HepG2 (cell line): ENCODE measurements around the gene TSC22D1. TPM values are rescaled to one million over a fixed set of nuclear protein-coding genes. Genes with fewer than 3 reads are reported as not detected.

ENCODE experiments used
- ATAC-seq: fragments of 200-7000 bp; cut with Tn5 transposase; 3 replicates; pipeline ENCODE4 v1.9.1; 2020; ENCODE audit warnings: mild to moderate bottlenecking, moderate library complexity
- BruUV-seq: library from RNA; stranded (reverse); fragments of 400-500 nt; replicated peaks from 2 replicates; lab custom pipeline; 2021; lab: Mats Ljungman, UMichigan
- CTCF ChIA-PET: fragments of 300-600 bp; formaldehyde crosslinking; extraction: SDS; loops from one replicate; lab custom pipeline; 2021; ENCODE audit warnings: low total read pairs, inconsistent platforms, low intra/inter-chr PET ratio; lab: Yijun Ruan, JAX
- POLR2A ChIA-PET: fragments of 350-600 bp; sonication (Branson Sonifier 250); formaldehyde crosslinking; loops from one replicate; lab custom pipeline; 2020; ENCODE audit warnings: antibody characterized with exemption, inconsistent platforms; lab: Yijun Ruan, JAX
- DNase-seq: peaks from one replicate; pipeline ENCODE4 v3.0.0-alpha.2; 2015; ENCODE audit warnings: low spot score
- FAIRE-seq: peaks from 3 replicates; lab custom pipeline; 2011; peaks lifted over from hg19 to GRCh38; lab: Jason Lieb, UNC
- H2AFZ ChIP-seq: one replicate; pipeline ENCODE4 v1.6.1; 2011; ENCODE audit warnings: low read length, inconsistent platforms
- H3K27ac ChIP-seq: fragments of 300-600 bp; 3 replicates; pipeline ENCODE4 v1.8.0; 2011; ENCODE audit warnings: mixed run types, mild to moderate bottlenecking, mixed read lengths, low read length, inconsistent platforms; ENCODE audit not compliant: insufficient read depth; ENCODE audit errors: extremely low read length
- H3K27me3 ChIP-seq, 2 experiments: fragments of 200-600 bp in 1 of 2; 2 replicates in 1 of 2; 3 replicates in 1 of 2; pipeline versions ENCODE4 v1.6.0 to v1.8.0; 2011; ENCODE audit warnings: low read length in 2 of 2, mild to moderate bottlenecking in 2 of 2, moderate library complexity in 2 of 2, inconsistent platforms in 1 of 2; ENCODE audit not compliant: insufficient read depth in 2 of 2, control insufficient read depth in 1 of 2
- H3K36me3 ChIP-seq, 2 experiments: fragments of 200-600 bp in 1 of 2; replicated peaks in 1 of 2; 2 replicates in 1 of 2; 3 replicates in 1 of 2; pipeline versions ENCODE4 v1.5.1 to v1.8.0; 2011; ENCODE audit warnings: low read length in 2 of 2, inconsistent platforms in 1 of 2; ENCODE audit not compliant: insufficient read depth in 2 of 2, control insufficient read depth in 1 of 2
- H3K4me1 ChIP-seq: 2 replicates; pipeline ENCODE4 v1.5.1; 2012; ENCODE audit warnings: low read length, inconsistent platforms; ENCODE audit not compliant: insufficient read depth
- H3K4me2 ChIP-seq: 2 replicates; pipeline ENCODE4 v1.6.0; 2011; ENCODE audit warnings: low read depth, low read length, inconsistent platforms
- H3K4me3 ChIP-seq, 3 experiments: fragments of 200-600 bp in 1 of 3; sonication (generic), shearing (Covaris generic) in 1 of 3; replicated peaks in 1 of 3; 2 replicates each; pipeline ENCODE4 v1.5.1; 2011 to 2016; ENCODE audit warnings: low read length in 3 of 3, inconsistent platforms in 2 of 3, low read depth in 2 of 3, mild to moderate bottlenecking in 2 of 3, control low read depth in 1 of 3, mixed read lengths in 1 of 3; ENCODE audit not compliant: insufficient read depth in 1 of 3
- H3K79me2 ChIP-seq: one replicate; pipeline ENCODE4 v1.6.1; 2011; ENCODE audit warnings: low read length, inconsistent platforms; ENCODE audit not compliant: insufficient read depth
- H3K9ac ChIP-seq: 2 replicates; pipeline ENCODE4 v1.6.0; 2011; ENCODE audit warnings: mild to moderate bottlenecking, low read depth, low read length, inconsistent platforms; ENCODE audit not compliant: insufficient read depth
- H3K9me3 ChIP-seq: 2 replicates; pipeline ENCODE4 v1.5.1; 2012; ENCODE audit warnings: mild to moderate bottlenecking, low read length
- H4K20me1 ChIP-seq: 2 replicates; pipeline ENCODE4 v1.6.0; 2011; ENCODE audit warnings: inconsistent platforms, mild to moderate bottlenecking, low read length, moderate library complexity; ENCODE audit not compliant: insufficient read depth
- CBX5 ChIP-seq: sonication (generic); formaldehyde crosslinking; IDR thresholded peaks from 2 replicates; pipeline ENCODE4 v1.4.0; 2020; ENCODE audit warnings: missing genetic modification reagents, borderline replicate concordance
- EEA1 ChIP-seq: sonication (generic); formaldehyde crosslinking; IDR thresholded peaks from 2 replicates; pipeline ENCODE4 v1.5.1; 2020; ENCODE audit warnings: mild to moderate bottlenecking, missing genetic modification reagents, borderline replicate concordance
- NCOA2 ChIP-seq: sonication (generic); formaldehyde crosslinking; IDR thresholded peaks from 2 replicates; pipeline ENCODE4 v1.8.0; 2022; ENCODE audit warnings: inconsistent platforms
- NR1H2 ChIP-seq: sonication (generic); formaldehyde crosslinking; IDR thresholded peaks from 2 replicates; pipeline ENCODE4 v1.8.1; 2022; ENCODE audit warnings: low read depth, missing genetic modification reagents, borderline replicate concordance
- SALL1 ChIP-seq: sonication (generic); formaldehyde crosslinking; IDR thresholded peaks from 2 replicates; pipeline ENCODE4 v1.8.0; 2022; ENCODE audit warnings: mild to moderate bottlenecking, missing genetic modification reagents
- ZBTB2 ChIP-seq: sonication (generic); formaldehyde crosslinking; IDR thresholded peaks from 2 replicates; pipeline ENCODE4 v1.8.0; 2022; ENCODE audit warnings: low read depth, missing genetic modification reagents
- ZBTB38 ChIP-seq: sonication (generic); formaldehyde crosslinking; IDR thresholded peaks from 2 replicates; pipeline ENCODE4 v1.5.1; 2020; ENCODE audit warnings: mild to moderate bottlenecking, missing genetic modification reagents
- ZBTB7B ChIP-seq: sonication (generic); formaldehyde crosslinking; IDR thresholded peaks from 2 replicates; pipeline ENCODE4 v1.4.0; 2020; ENCODE audit warnings: missing genetic modification reagents
- ZFP41 ChIP-seq: sonication (generic); formaldehyde crosslinking; IDR thresholded peaks from 2 replicates; pipeline ENCODE4 v1.4.0; 2020; ENCODE audit warnings: mild to moderate bottlenecking, missing genetic modification reagents, borderline replicate concordance
- ZNF138 ChIP-seq: sonication (generic); formaldehyde crosslinking; IDR thresholded peaks from 2 replicates; pipeline ENCODE4 v1.5.0; 2020; ENCODE audit warnings: mild to moderate bottlenecking, low read depth, missing genetic modification reagents
- ZNF205 ChIP-seq: IDR thresholded peaks from 2 replicates; pipeline ENCODE4 v1.6.1; 2018; ENCODE audit warnings: missing biosample characterization, missing genetic modification reagents
- ZNF557 ChIP-seq: sonication (generic); formaldehyde crosslinking; IDR thresholded peaks from 2 replicates; pipeline ENCODE4 v1.4.0; 2020; ENCODE audit warnings: missing genetic modification reagents
- ZNF678 ChIP-seq: sonication (generic); formaldehyde crosslinking; IDR thresholded peaks from 2 replicates; pipeline ENCODE4 v1.4.0; 2020; ENCODE audit warnings: mild to moderate bottlenecking, missing genetic modification reagents
- WGBS: methylation state at CpG from one replicate; pipeline ENCODE4 v1.1.6; 2017; ENCODE audit warnings: low lambda C conversion rate; 5-methylcytosine and 5-hydroxymethylcytosine counted together
- in situ Hi-C: cut with HindIII; loops from 2 replicates; pipeline ENCODE4 v1.10.0; 2017; ENCODE audit warnings: low pct_unique_long_range_greater_than_20kb; ENCODE audit not compliant: extremely low pct_ligation_motif_present
- intact Hi-C: fragments of 100-400 bp; cut with micrococcal nuclease; formaldehyde crosslinking; loops from one replicate; pipeline ENCODE4 v1.10.0; 2022; ENCODE audit not compliant: unreplicated experiment
- polyA plus RNA-seq, 8 experiments: library from polyadenylated mRNA; depleted of rRNA in 3 of 8; stranded (reverse) in 7 of 8; unstranded in 1 of 8; fragments of >200 nt; fragmentation: Illumina TruSeq in 4 of 8; extraction: Trizol in 4 of 8; gene quantifications; 2 replicates each; pipeline versions ENCODE4 v1.2.1 to v1.2.3, GENCODE V29; 2011 to 2016; ENCODE audit warnings: low read depth in 4 of 8, missing spikeins in 1 of 8, mixed read lengths in 1 of 8; ENCODE audit not compliant: insufficient read depth in 1 of 8
- total RNA-seq, 5 experiments: library from RNA; depleted of rRNA; stranded (reverse); fragments of >200 nt; fragmentation: Illumina TruSeq; extraction: Trizol; gene quantifications; 2 replicates each; pipeline ENCODE4 v1.2.3, GENCODE V29; 2016; ENCODE audit warnings: low read depth in 1 of 5
- TF ChIP-seq, protein P1 (sequence below): sonication (generic); formaldehyde crosslinking; IDR thresholded peaks from 2 replicates; pipeline ENCODE4 v1.5.1; 2020; ENCODE audit warnings: missing genetic modification reagents, mild to moderate bottlenecking, borderline replicate concordance
- TF ChIP-seq, protein P2 (sequence below): IDR thresholded peaks from 2 replicates; pipeline ENCODE4 v1.6.1; 2012; ENCODE audit warnings: low read length, improper control_type of control experiment

The TSC22D1 gene
- total and polyA plus RNA-seq, 2 of the 13 experiments (the other 11 are each of a cell fraction or from before 2014, with no cell fraction given), result 18.4 to 35.7 TPM

DNA sequence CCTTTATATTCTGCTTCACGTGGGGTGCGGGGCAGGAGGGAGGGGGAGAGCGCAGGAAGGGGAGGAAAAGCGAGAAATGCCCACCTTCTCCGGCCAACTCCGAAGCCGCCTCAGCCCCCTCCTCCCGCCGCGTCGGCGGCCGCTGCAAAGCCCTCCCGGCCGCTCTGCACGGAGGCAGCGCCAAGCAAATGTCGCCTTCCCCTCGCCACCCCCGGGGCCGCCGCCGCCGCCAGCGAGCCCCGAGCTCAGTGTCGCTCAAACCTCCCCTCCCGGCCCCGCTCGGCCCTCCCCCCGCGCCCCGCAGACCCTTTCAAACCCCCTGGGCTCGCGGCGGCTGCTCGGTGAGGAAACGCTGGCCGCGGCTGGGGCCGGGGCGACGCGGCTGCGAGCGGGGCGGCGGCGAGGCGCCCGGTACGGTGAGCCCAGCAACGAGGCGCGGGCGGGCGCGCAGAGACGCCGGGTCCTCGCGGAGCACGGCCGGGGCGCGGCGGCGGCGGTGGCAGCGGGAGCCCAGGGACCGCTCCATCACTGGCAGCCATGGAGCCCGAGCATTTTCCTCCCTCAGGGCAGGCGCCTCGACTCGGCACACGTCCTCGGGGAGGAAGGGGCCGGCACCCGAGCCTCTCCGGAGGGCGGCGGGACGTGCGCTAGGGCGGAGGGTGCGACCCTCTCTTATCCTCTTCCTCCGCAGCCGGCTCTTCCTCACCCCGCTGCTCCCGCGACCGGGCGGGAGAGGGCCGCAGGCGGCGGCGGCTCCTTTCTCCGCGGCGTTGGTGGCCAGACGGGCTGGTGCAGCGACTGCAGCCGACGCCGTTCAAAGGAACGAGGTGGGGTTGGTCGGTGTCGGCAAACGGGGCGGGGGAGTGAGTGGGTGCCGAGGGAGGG lies 463 bp upstream of the TSC22D1 start:
- peak overlapping the region; percentile 88 for H3K27ac ChIP-seq
- WGBS, result 4% methylated on average over 4 of the region's 111 CpGs
- H3K4me2 ChIP-seq, result peak overlapping the region; percentile 72
- no peak overlapping the region for H2AFZ ChIP-seq
- BruUV-seq, result TSS peak; percentile 47
- H3K9ac ChIP-seq, result peak overlapping the region; percentile 87
- no peak for DNase-seq
- H4K20me1 ChIP-seq, result no peaks in the 10 kb centered on the region
- FAIRE-seq, result no peak
- CTCF ChIA-PET, result no interaction called here
- ATAC-seq, result peak; percentile 71
- no peaks in the 10 kb centered on the region for H3K79me2 ChIP-seq
- H3K4me3 ChIP-seq, result peak overlapping the region; percentile 90 to 94 (median 91)
- intact Hi-C loops (loop anchor here (1.0 kb wide), 1 partner anchor 93 kb away; no protein-coding TSS in a partner anchor), in situ Hi-C loops (no loop called here)
- peaks cover 47% of the 10 kb centered on the region for H3K4me1 ChIP-seq
- POLR2A ChIA-PET, result no interaction called here
- H3K9me3 ChIP-seq, result no peaks in the 10 kb centered on the region
- no peaks in the 10 kb centered on the region; a peak in 1 of 5 replicates for H3K27me3 ChIP-seq
- H3K36me3 ChIP-seq, result no peaks in the 10 kb centered on the region
- TF ChIP-seq SALL1 (CRISPR knock-in tag) (peak; percentile 34; the same call in 1 of the 2 replicates), EEA1 (CRISPR knock-in tag) (no peak), ZNF138 (CRISPR knock-in tag) (0 out of 2 replicates have a peak, but pooled peaks have one; percentile 40), ZBTB38 (CRISPR knock-in tag) (0 out of 2 replicates have a peak, but pooled peaks have one; percentile 3), CBX5 (CRISPR knock-in tag) (no peak), NR1H2 (no peak), ZNF557 (no peak; the same call in 1 of the 2 replicates), ZNF205 (CRISPR knock-in tag) (no peak), ZBTB2 (CRISPR knock-in tag) (0 out of 2 replicates have a peak, but pooled peaks have one; percentile 6), ZBTB7B (CRISPR knock-in tag) (no peak), NCOA2 (CRISPR knock-in tag) (no peak), ZFP41 (CRISPR knock-in tag) (no peak), ZNF678 (CRISPR knock-in tag) (no peak)
- TF ChIP-seq, protein P1, sequence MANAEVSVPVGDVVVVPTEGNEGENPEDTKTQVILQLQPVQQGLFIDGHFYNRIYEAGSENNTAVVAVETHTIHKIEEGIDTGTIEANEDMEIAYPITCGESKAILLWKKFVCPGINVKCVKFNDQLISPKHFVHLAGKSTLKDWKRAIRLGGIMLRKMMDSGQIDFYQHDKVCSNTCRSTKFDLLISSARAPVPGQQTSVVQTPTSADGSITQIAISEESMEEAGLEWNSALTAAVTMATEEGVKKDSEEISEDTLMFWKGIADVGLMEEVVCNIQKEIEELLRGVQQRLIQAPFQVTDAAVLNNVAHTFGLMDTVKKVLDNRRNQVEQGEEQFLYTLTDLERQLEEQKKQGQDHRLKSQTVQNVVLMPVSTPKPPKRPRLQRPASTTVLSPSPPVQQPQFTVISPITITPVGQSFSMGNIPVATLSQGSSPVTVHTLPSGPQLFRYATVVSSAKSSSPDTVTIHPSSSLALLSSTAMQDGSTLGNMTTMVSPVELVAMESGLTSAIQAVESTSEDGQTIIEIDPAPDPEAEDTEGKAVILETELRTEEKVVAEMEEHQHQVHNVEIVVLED (CRISPR knock-in tag), result no peak; the same call in 1 of the 2 replicates
- TF ChIP-seq, protein P2, sequence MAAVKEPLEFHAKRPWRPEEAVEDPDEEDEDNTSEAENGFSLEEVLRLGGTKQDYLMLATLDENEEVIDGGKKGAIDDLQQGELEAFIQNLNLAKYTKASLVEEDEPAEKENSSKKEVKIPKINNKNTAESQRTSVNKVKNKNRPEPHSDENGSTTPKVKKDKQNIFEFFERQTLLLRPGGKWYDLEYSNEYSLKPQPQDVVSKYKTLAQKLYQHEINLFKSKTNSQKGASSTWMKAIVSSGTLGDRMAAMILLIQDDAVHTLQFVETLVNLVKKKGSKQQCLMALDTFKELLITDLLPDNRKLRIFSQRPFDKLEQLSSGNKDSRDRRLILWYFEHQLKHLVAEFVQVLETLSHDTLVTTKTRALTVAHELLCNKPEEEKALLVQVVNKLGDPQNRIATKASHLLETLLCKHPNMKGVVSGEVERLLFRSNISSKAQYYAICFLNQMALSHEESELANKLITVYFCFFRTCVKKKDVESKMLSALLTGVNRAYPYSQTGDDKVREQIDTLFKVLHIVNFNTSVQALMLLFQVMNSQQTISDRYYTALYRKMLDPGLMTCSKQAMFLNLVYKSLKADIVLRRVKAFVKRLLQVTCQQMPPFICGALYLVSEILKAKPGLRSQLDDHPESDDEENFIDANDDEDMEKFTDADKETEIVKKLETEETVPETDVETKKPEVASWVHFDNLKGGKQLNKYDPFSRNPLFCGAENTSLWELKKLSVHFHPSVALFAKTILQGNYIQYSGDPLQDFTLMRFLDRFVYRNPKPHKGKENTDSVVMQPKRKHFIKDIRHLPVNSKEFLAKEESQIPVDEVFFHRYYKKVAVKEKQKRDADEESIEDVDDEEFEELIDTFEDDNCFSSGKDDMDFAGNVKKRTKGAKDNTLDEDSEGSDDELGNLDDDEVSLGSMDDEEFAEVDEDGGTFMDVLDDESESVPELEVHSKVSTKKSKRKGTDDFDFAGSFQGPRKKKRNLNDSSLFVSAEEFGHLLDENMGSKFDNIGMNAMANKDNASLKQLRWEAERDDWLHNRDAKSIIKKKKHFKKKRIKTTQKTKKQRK, result no peak
